Measurements from ENCODE around the gene CUL2.

- TF ChIP-seq CTCF (IDR thresholded peaks at IDR 0.05) (no peak), EZH2 (IDR thresholded peaks at IDR 0.05; ENCODE audit: borderline replicate concordance, insufficient read depth, low read depth, low read length, poor library complexity, severe bottlenecking) (no peak)
Measured at GRCh38 chr10:35011771-35012191, 78.4 kb downstream of the CUL2 start.

Measured in B cell (primary cell).